Measurements from ENCODE around the gene ALDH6A1.
"Not testable (repeated sequence)": the region's sequence is repeated elsewhere in the genome, so short reads cannot be mapped to it uniquely, and the experiment has no call there.

Gene ALDH6A1

GRCh38 chr14:74084277-74085046 is at the start of gene ALDH6A1, which contains the start of gene LIN52:
ALDH6A1 (minus strand) TSS chr14:74084453; CDS start chr14:74084394, 59 bp downstream.
LIN52 (plus strand) TSS chr14:74084956; CDS start chr14:74084975, 19 bp downstream.
- DNase-seq (ENCODE audit: low read depth) = peak; percentile 100
- TF ChIP-seq CTCF (conservative IDR thresholded peaks at IDR 0.05; ENCODE audit: low read length) = no peak
- H3K4me3 ChIP-seq (ENCODE audit: low read length) = peak within 1 kb of the TSS; percentile 92

- no peak overlapping the region for H3K4me3 ChIP-seq (ENCODE audit: low read length)
Measured at GRCh38 chr14:74127634-74128033, 43.4 kb upstream of the ALDH6A1 start.

GRCh38 chr14:74126315-74127013 is 42.2 kb upstream of the ALDH6A1 start:
- no peak overlapping the region for H3K4me3 ChIP-seq (ENCODE audit: low read length)
- no peak for DNase-seq (ENCODE audit: low read depth)
- no peak for TF ChIP-seq CTCF (conservative IDR thresholded peaks at IDR 0.05; ENCODE audit: low read length)

More at GRCh38 chr14:74127634-74128033, 43.4 kb upstream of the ALDH6A1 start:
- no peak for DNase-seq (ENCODE audit: low read depth)
- TF ChIP-seq CTCF (conservative IDR thresholded peaks at IDR 0.05; ENCODE audit: low read length) = no peak

GRCh38 chr14:74125487-74125886 is 41.2 kb upstream of the ALDH6A1 start:
- not testable (repeated sequence) for DNase-seq (ENCODE audit: low read depth)

GRCh38 chr14:74111395-74112216 is 27.4 kb upstream of the ALDH6A1 start:
- DNase-seq (ENCODE audit: low read depth) = peak; percentile 68
- peak; percentile 69 for TF ChIP-seq CTCF (conservative IDR thresholded peaks at IDR 0.05; ENCODE audit: low read length)
- H3K4me3 ChIP-seq (ENCODE audit: low read length) = not testable (repeated sequence)

More at GRCh38 chr14:74125487-74125886, 41.2 kb upstream of the ALDH6A1 start:
- not testable (repeated sequence) for H3K4me3 ChIP-seq (ENCODE audit: low read length)

- peak; percentile 1 for DNase-seq (ENCODE audit: low read depth)
- H3K4me3 ChIP-seq (ENCODE audit: low read length) = no peak overlapping the region
- TF ChIP-seq CTCF (conservative IDR thresholded peaks at IDR 0.05; ENCODE audit: low read length) = no peak
Measured at GRCh38 chr14:74109369-74109768, 25.1 kb upstream of the ALDH6A1 start.

- H3K4me3 ChIP-seq (ENCODE audit: low read length) = no peak overlapping the region
- TF ChIP-seq CTCF (conservative IDR thresholded peaks at IDR 0.05; ENCODE audit: low read length) = no peak
- DNase-seq (ENCODE audit: low read depth) = no peak
Measured at GRCh38 chr14:74105381-74105780, 21.1 kb upstream of the ALDH6A1 start.
